Amygdala (tissue), 56 donors: ENCODE results near the gene POLR1B.
"Not testable (repeated sequence)": the region's sequence is repeated elsewhere in the genome, so short reads cannot be mapped to it uniquely, and the experiment has no call there.

Source experiments
- DNase-seq, 56 donors: peaks; one replicate each; lab custom pipeline; 2025; lab: John Stamatoyannopoulos, UW

The POLR1B gene

DNA sequence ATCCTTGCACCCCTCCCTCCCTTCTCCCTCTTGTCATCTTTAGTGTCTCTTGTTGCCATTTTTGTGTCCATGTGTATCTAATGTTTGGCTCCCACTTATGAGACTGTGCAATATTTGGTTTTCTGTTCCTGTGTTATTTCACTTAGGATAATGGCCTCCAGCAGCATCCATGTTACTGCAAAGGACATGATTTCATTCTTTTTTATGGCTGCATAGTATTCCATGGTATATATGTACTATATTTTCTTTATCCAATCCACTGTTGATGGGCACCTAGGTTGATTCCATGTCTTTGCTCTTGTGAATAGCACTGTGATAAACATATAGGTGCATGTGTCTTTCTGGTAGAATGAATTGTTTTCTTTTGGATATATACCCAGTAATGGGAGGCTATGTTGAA is 5.6 kb upstream of the POLR1B start:
- DNase-seq, result not testable (repeated sequence)

GRCh38 chr2:112539306-112539705 is 3.0 kb upstream of the POLR1B start:
- no peak for DNase-seq

GRCh38 chr2:112540906-112541305 is 1.4 kb upstream of the POLR1B start:
- no peak for DNase-seq

- DNase-seq, result peak in 41 of 56 donors; percentile 58 to 98 (median 84)
Observed at GRCh38 chr2:112541315-112542122, 746 bp upstream of the POLR1B start.

DNA sequence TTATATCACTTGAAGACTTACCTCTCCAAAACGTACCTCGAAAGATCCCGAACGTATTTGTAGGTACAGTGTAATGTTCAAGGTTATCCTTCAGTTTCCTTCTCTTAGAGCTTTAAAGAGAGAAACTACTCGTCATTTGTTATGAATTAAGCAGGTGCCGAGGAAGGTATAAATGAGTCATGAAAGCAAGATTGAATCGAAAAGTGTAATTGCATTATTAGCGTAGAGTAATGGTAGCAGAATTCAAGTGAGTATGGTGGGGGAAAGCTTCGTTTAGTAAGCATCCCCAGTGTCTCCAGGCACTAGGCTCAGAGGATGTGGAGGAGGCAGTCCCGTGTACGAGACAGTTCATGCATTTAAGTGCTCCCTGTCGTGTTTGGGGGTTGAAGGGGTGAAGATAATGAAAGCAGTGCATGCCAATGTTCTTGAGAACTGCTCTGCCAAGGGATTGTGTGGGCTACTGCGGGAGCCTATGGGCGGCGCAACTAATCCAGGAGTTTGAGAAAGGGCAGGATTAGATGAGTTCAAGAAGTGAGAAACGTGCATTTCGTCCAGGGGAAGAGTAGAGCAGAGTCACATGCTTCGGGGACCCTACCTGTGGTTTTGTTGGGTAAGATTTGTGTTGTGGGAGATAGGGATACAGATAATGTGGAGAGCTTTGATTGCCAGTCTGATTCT is 858 bp downstream of the POLR1B start:
- no peak for DNase-seq

DNA sequence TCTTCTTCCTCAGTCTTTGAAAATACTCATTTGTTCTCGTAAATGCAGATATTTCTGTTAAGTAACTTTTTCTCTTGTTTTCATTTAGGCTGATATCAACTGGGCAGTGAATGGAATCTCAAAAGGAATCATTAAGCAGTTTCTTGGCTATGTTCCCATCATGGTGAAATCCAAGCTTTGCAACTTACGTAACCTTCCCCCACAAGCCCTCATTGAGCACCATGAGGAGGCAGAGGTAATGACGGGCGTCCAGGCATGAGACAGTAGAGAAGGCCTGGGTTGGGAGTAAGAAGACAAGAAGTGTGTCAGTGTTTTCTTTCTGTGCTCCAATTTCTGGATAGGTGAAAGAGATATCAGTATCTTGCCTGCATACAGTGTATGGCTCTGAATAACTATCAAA is 5.1 kb downstream of the POLR1B start:
- DNase-seq, result no peak

GRCh38 chr2:112548980-112549379 is 6.7 kb downstream of the POLR1B start:
- no peak for DNase-seq

DNA sequence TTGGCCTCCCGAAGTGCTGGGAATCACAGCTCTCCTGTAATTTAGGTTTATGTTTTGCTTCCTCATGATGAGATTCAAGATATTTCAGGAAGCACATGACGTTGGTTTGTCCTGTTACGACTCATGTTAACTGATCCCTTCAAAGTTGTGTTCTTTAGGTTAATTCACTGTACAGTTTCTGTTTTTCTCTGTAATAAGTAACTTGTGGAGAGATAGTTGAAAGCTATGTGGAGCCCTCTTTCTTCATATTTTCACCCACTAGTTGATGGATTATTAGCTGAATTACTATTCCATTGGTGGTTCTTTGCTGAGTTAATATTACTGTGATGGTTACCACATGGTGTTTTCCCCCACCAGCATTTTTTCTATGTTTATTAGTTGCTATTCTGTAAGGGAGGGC is 23.8 kb downstream of the POLR1B start:
- DNase-seq, result no peak

GRCh38 chr2:112566508-112566907 is 24.2 kb downstream of the POLR1B start:
- not testable (repeated sequence) for DNase-seq

DNA sequence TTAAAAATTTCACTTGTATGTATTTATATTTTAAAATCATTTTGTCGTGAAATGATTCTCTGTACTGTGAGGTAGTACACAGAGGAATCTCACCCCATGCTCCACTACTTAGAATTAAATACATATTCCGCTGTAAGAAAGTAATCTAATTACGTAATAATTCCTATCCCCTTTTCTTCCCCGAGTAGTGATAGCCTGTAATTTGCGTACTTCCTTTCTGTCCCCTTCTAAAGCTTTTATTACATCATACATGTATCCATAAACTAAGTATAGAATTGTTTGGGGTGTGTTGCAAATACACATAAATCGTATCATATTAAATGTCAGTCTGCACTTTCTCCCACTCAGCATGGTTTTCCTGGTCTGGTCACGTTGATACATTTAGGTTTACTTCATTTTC is 29.7 kb downstream of the POLR1B start:
- no peak for DNase-seq

DNA sequence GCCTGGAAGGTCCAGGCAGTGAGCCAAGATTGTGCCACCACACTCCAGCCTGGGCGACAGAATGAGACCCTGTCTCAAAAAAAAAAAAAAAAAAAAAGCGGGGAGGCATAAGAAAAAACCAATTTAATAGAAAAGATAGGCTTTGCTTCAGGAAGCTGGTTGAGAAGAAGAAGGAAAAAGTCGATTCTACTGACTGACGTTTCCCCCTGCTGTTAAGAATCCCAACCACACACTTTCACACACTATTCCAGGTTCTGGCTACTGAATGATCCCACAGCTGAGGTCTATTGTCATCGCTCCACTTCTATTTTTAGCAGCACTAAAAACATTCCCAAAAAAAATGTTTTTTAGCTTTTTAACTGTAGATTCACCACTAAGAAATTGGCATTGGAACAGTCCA is 35.5 kb downstream of the POLR1B start:
- DNase-seq, result no peak

GRCh38 chr2:112579241-112579640 is 37.0 kb downstream of the POLR1B start:
- DNase-seq, result peak in 3 of 56 donors; percentile 2 to 16 (median 16)

- no peak for DNase-seq
Observed at GRCh38 chr2:112580084-112580483, 37.8 kb downstream of the POLR1B start.

DNA sequence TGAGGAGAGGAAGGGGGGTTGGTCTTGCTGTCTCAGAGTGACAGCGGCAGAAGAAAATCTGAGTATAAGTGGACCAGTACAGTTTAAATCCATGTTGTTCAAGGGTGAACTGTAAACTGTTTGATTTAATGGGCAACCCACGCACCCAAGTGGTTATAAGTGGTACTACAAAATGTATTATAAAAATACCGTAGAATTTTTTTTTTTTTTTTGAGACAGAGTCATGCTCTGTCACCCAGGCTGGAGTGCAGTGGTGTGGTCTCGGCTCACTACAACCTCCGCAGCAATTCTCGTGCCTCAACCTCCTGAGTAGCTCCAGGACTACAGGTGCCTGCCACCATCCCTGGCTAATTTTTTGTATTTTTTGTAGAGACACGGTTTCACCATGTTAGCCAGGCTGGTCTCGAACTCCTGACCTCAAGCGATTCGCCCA is 40.1 kb downstream of the POLR1B start:
- peak in 7 of 56 donors; percentile 4 to 39 (median 10) for DNase-seq

DNA sequence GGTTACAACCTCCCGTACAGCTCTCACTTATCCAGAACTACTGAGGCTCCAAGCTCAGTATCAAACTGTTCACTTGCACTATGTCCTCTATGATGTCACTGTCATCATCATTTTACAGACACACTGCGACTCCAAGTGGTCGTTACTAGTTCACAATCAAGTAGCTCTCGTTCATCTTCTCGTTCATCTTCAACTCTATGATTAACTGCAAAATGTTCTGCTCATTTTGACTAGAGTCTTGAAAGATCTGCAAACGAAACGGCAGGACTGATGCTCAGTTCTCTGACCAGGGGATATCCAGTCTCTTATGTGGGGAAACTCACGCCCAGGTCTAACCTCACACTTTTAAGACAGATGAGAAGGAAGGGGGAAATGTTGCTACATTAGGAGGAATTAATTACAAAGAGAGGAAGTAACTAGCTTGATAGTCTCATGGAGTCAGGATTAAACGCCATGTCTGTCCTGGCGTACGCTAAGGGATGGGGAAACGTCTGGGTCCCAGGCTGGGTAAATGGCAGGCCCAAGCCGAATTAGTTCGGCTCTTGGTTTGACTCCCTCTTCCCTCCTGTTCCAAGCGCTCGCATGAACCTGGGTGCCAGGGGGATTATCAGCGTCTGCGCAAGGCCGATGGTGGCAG is 41.4 kb downstream of the POLR1B start:
- DNase-seq, result peak in 2 of 56 donors; percentile 43 to 53

DNA sequence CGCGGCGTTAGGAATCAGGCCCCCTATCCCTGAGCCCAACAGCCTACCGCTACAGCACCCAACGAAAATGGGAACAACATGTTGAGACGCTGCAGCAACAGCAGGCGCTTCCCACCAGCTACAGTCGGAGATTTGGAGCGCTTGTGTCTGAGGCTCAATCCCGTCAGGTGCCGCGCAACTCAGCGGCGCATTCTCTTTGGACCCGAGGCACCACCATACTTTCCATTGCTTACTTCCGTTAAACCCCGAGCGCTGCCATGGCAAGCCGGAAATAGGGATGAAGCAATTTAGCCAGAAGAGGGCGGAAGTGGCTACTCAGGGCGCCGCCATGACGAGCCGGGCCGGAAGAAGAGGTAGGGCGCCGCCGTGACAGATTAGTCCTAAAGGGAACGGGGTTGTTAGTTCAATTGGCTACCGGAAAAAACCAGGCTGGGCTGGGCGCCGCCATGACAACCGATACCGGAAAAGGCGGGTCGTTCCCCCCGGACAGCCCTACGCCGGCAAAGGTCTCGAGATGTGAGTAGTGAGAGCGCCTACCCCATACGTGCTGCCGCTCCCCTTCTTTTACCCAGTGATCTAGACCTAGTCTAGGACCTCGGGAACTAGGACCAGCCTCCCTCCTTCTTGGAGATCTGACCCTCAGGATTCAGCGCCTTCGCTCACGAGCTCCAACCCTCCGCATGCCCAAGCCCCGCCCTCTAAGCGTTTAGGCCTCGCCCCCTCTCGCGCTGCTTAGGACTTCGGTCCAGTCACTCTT is 42.0 kb downstream of the POLR1B start, which contains the start of gene CHCHD5:
CHCHD5 (plus strand) TSS at position 476 of the 757 bp plus-strand sequence; CDS start at position 515, 39 bp downstream.
- DNase-seq, result peak; percentile 72 to 98 (median 94)

- DNase-seq, result no peak
Observed at GRCh38 chr2:112584891-112585250, 42.6 kb downstream of the POLR1B start.

DNA sequence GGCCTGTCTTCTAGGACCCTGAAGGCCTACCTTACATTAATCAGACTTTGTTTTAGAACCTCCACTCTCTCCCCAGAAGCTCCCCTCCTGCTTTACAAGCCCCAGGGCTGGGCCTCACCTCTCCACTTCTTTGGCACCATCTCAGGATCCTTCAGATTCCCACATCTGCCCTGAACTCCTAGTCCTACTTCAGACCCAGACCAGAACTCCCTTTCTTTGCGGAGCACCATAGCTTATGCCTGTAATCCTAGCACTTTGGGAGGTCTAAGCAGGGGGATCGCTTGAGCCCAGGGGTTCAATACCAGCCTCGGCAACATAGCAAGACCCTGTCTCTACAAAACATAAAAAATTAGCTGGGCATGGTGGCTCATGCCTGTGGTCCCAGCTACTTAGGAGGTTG is 43.1 kb downstream of the POLR1B start:
- DNase-seq, result no peak

- no peak for DNase-seq
Observed at GRCh38 chr2:112585873-112586464, 43.7 kb downstream of the POLR1B start.

GRCh38 chr2:112588611-112589045 is 46.4 kb downstream of the POLR1B start:
- no peak for DNase-seq
